GM19467 (cell line): Measurements from ENCODE around the gene IMPDH1.

Source experiments
- ATAC-seq: cut with Tn5 transposase; IDR thresholded peaks from one replicate; pipeline ENCODE4 v1.9.1; 2021; ENCODE audit warnings: mild to moderate bottlenecking, moderate library complexity; ENCODE audit not compliant: unreplicated experiment

IMPDH1 gene

DNA sequence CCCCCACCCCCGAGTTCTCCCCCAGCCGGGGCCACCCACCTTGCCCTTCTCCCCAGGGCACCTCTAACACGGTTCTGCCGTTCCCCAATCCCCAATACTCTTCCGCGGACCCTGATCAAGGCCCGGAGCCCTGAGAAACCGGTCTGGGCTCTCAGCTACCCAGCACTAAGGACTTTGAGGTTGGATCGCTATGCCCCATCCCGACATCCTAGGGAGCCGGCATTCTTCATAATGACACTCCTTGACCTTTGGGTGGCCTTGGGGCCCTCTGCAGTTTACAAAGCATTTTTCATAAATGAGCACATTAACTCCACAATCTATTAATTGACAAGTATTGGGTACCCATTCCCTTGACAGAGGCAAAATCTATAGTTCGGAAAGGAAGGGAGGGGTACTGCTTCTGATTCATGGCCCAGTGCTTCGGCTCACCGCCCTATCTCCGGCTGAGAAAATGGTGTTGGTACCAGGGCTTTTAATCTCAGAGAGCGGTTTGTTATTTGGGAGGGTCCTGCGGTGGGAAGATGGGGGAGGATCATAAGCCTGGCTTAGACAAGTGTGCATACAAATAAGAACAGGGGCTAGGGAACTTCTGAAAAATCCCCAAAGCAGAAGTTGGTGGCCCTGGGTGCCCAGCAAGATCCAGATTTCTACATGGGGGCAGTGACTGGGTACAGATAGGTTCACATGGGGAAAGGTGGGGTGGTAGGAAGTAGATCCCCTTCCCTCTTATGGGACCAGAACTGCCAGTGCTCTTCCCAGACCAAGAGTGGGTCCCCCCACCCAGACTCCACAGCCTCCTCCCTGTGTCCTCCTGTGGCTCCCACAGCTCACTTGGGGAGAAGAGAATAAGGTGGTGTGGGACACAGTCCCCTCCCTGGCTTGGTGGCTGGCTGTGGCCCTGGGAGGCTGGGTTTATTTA is 3.2 kb downstream of the IMPDH1 start:
- ATAC-seq = no peak

DNA sequence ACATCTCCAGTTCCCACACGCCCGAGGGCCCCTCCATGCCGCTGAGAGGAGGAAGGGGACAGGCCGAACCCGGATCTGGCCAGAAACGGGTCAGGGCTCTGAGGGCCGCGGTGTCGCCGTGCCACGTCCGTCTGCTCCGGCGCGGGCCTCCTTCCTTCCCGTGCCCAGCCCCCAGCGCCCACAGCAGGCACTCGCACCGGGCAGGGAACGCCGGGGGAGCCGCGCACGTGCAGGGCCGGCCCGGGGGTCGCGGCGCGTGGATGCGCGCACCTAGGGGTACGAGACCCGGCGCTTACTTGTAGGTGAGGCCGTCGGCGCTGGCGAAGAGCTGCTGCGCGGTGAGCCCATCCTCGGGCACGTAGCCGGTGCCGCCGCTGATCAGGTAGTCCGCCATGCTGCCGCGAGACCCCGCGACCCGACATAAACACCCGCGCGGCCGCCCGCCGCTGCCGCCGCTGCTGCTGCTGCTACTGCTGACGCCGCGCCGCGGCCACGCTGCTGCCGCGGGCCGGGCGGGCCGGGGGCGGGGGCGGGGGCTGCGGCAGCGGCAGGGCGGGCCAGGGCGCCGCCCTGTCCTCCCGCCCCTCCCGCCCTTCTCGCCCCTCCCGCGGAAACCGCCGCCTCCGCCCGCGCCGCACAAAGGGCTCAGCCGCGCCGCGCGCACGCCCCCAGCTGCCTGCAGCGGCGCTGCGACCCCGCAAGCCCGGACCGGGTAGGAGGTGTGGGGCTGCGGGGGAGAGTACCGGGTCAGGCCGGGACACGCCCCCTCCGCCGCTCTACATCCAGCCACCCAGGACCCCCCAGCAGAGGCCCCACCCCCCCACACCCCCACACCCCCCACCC is 4.1 kb downstream of the IMPDH1 start:
- ATAC-seq = no peak

DNA sequence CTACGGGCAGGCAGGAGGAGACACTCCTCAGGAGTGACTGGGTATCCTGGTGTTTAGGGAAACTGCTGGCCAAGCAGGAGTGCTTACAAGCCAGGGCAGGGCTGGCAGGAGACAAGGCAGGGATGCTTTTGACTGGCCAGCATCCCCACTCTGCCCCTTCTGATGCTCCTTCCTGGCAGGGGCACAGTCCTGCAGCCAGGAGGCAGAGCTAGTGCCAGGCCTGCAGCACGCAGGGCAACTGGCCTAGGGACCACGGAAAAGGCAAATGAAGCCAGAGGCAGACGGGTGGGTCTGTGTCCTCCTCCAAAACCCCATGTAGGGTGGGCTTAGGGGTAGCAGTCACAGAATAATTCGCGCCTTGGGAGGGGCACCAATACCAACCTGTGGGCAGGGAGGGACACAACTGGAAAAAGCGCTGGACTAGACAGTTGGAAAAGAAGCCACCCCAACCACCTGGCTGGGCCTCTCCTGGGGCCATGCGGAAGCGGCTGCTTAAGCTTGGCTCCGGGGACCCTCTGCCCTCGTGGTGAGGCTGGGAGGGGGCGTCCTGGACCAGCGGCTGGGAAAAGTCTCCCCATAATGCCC is 4.8 kb downstream of the IMPDH1 start:
- no peak for ATAC-seq

DNA sequence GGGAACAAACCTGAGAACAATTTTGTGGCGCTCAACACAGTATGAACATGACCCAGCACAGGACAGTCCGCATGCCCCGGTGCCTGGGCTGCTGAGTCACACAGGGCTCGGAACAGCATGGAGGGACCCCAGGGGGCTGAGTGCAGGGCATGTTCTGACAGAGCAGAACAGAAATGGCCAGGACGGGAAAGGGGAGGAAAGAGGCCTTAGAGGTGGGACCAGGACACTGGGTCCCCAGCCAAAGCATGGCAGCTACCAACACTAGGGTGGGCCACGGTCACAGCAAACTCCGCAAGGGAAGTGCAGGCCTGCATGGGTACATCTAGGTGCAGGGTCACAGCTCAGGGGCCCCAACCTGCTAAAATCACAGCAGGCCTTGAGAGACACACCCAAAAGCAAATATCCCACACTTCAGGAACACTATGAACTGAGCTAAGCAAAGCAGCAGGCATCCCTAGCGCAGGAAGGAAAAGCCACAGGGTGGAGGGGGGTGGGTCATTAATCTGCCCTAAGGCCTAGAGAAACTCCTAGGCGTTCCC is 5.6 kb downstream of the IMPDH1 start:
- no peak for ATAC-seq

DNA sequence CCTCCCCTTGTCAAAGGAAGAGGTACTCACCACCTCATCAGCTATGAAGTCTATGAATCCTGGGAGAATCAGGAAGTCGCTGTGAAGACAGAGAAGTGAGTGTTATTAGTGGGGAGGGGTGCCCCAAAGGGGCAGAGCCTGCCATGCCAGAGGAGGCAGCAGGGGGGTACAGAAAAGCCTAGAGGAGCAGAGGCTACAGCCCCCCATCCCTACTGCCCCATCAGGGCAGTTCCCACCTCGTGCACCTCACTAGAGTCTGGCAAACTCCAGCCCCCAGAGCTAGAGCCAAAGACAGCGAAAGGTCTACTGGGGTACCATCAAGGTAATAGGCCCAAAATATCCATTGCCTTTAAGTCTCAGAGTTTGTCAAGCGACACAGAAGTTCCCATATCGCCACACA is 6.1 kb downstream of the IMPDH1 start:
- ATAC-seq = no peak

DNA sequence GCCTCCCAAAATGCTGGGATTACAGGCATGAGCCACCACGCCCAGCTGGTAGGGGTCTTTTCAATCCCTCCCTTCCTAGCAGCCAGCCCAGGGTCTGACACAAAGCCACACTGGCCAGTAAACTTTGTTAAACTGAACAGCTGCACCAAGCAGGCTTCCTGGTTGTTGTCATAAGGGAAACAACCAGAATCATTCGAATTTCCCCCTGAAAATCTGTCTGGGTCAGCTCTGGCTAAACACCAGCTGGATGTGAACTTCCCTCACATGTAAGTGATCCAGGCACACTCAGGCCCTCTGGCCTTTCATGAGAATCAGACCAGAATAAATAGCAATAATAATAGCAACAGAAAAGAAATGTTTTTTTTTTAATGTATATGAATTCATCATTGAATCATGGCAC is 7.4 kb downstream of the IMPDH1 start:
- ATAC-seq = no peak

DNA sequence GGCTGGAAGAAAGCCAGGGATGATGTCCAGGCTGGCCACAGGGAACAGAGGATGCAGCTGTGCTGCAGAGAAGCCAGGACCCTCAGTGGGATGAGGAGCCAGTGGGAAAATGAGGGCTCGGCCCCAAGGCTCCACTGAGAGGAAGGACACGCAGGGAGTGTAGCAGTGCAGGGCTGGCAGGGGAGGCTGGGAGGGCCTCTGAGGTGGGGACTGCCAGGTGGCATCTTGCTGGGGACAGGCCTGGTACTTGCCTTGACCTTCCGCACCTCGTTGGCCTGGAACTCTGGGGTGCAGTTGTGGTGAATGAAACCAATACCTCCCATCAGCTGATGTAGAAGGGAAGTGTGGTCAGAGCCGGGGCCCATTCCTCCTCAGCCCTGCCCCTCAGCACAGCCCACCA is 9.2 kb downstream of the IMPDH1 start:
- ATAC-seq = no peak

DNA sequence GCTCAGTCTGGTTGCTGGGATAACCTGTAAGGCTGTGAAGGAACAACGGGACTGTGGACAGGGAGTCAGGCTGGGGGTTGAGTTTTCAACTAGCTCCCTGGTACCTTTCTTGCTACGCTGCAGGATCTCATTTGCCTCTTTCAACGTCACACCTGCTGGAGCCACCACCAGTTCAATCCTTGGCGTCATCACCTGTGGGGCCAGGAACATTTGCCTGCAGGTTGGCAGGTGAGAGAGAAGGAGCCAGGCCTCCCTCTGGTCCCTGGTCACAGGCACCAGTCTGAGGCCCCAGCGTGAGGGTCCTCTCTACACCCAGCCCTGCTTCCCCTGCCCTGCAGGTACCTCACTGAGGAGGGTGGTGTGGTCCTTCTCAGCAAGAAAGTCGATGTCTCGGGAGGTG is 9.8 kb downstream of the IMPDH1 start:
- ATAC-seq = no peak

DNA sequence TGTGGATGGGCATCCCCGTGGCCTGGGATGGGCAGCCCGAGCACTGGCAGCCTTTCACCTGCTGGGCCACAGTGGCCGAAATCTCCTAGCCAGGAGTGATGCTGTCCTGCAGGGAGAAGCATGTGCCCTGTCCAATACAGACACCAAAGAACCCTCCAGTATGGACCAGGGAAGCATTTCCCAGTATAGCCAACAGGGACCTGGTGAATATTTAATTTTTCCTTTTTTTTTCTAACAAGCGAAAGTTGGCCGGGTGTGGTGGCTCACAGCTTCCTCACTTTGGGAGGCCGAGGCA is 11.0 kb downstream of the IMPDH1 start:
- no peak for ATAC-seq

DNA sequence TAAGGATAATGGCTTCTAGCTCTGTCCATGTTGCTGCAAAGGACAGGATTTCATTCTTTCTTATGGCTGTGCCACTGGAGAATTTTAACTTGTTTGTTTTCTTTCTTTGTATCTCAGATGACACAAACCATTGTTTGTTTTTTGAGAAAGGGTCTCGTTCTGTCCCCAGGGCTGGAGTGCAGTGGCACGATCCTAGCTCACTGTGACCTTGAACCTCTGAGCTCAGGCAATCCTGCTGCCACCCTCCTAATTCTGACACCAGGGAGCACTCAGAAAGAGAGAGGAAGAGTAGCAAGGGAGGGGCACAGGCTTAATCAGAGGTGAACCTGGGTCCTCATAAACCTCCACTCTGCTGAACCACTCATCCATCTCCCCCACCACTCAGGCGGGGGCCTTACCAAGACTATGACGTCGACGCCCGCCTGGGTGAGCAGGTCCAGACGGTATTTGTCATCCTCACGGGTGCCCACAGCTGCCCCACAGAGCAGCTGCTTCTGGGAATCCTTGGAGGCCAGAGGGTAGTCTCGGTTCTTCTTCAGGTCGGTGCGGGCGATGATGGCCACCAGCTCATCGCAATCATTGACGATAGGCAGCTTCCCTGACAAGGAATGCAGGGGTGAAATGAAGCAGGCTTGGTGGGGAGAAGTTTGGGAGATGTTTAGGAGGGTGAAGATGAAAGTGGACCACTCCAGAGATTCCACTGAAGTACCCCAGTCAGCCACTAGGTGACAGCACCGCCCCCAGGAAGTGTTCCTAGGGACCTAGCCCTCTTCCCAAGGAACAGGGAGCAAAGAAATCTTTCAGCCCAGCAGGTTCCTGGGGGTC is 11.6 kb downstream of the IMPDH1 start:
- ATAC-seq = no peak

DNA sequence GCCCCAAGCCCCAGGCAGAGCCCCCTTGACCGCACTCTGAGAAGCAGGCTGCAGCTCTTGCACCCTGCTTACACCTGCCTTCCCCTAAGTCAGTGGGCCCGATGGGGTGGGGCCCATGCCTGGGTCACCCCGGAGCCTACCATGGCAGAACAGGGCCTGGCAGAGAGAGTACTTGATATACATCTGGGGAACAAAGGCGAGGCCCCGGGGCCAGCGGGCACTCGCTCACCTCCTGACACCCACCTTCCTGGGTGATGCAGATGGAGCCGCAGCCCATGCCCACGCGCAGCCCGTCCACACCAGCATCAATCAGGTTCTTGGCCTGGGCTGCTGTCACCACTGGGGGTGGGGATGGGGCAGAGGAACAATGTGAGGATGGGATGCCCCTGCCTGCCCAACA is 13.4 kb downstream of the IMPDH1 start:
- no peak for ATAC-seq

DNA sequence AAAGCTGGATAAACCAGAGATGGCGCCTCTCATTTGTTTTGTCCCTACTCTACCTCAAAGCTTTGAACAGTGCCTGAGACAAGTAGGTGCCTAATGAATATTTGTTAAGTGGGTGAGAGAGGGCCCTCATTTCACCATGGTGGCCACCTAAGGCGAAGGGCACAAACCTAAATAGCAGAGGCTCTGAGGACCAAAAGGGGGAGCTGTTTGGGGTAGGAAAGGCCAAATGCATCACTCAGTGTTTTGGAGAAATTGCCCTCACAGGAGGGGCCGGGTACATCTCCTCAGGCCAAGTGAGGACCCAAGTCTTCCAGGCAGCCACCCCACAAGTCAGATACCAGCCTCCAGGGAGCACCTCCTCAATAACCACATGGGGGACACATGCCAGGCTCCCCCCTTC is 14.0 kb downstream of the IMPDH1 start:
- no peak for ATAC-seq

DNA sequence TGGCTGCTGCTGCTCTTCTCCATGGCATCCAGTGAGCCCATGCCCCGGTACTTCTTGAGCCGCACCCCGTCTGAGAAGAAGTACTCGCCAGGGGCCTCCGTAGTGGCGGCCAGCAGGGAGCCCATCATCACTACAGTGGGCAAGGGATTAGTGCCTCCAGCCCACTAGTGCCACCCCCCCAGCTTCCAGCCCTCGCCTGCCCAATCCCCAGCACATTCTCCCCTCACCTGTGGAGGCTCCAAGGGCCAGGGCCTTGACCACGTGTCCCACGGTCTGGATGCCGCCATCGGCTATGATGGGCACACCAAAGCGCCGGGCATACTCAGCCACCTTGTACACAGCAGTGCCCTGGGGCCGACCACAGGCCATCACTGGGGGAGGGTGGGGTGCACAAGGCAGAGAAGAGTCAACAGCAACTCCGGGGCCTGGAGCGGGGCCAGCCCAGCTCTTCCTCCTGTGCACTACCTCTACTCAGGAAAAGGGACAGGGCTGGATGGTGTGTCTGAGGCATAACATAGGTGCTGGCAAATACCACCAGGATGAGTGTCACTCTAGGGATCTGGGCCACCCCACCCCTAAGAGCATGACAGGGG is 14.8 kb downstream of the IMPDH1 start:
- no peak for ATAC-seq

DNA sequence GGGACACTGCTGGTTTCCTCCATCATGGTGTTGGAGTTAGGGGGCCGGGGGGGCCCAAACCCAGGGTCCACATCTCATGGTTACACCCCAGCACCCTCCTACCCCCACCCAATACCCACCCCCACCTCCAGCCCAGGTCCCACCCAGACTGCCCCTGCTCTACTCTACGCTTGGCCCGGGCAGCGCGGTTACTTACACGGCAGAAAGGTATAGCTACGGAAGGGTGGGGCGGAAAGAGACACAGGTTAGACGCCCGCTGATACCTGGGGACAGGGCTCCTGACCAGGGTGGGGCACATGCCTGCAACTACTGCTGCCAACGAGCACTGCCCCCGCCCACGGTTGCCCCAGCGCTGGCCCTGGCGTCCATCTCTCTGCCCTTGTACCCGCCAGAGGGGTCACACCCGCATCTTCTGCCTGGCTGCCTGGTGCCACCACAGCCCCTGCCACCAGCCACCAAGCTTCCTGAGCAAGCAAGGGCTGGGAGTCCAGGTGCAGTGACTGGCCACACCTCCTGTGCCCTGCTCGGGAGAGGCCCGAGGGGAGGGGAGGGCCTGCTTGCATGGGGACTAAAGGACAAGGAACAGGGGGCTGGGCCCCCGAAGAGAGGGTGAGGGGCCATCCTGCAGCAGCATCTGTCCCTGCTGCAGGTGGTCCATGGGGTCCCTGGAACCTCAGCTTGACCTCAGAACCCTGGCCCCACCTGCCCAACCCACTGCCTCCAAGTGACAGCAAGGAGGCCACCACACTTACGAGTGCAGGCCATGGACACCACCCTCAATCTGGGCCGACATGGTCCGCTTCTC is 16.1 kb downstream of the IMPDH1 start:
- ATAC-seq = no peak

DNA sequence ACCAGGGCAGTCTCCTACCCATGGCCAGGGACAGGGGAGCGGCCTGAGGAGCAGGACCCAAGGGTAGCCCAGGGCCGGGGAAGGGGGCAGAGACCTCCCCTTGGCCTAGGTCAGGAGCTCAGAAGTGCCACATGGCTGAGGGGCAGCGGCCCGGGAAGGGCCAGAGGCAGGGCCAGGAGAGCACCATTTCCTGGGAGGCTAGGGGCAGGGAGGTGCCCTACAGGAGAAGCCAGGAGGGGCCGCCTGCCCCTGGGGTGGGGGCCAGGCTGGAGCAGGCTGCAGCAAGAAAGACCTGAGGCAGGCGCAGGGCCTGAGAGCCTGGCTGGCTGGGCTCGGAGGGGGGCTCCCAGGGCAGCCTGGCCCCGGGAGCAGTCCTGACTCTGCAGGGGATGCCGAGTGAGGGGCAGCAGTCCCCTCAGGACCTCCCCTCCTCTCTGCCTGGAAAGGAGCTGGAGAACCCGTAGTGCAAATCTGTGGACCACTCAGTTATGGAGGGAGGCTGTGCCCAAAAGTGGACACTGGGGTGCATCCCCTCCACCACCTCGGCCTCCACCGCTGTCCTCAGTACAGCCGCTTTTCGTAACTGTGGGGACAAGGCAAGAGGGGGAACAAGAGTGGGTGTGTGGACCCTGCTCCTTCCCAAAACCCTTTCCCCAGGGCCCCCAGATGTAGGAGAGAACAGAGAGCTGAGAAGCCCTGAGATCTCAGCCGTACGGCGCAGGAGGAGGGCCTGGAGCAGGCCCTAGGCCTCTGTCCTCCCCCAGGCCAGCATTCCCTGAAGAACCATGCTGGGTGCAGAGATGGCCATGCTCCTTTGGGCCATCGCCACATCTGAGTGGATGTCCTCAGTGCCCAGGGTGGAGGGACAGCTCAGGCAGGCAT is 17.1 kb downstream of the IMPDH1 start:
- ATAC-seq = no peak

DNA sequence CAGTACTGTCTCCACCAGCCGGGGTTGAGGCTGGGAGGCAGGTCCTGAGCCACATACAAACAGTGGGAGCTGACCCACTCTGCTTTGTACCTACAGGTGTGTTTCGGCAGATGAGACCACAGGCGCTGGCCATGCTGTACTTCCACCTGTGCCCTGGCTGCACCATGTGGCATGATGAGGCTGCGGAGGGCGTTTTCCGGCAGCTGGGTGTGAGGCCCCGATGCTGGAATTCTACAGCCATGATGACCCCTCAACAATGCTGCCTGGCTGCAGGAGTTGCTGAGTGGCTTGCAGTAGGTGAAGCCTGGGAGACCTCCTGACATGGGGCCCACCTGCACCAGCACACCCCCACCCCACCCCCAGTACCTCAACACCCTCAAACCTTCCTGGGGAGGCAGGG is 18.0 kb downstream of the IMPDH1 start:
- ATAC-seq = no peak

DNA sequence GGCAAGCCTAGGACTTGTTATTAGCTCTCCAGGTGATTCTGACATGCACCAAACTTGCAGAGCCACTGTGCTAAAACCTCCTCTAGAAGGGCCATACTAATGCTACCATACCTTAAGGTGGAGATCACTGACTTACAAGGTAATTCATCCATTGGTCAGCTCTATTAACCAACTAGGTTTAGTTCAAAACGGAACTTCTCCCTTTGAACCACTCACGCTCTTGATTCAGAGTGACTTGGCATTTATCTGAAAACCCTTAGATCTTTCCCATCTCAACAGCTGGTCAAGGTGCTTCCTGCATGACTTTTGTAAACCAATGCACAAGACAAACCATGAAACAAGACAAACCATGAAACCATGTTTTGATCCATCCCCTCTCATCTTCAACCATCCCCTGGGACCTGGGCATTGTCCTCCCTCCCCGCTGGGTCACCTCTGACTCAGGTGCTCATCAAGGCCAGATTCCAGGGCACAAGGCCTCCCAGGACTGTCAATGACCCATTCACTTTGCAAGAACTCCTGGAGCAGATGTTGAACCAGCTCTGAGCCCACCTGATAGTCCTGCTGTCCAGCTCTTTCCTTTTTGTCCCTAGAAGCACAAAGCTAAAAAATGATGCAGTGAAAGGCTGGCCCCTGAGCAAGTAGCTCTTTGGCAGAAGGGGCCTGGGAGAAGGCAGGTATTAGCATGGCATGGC is 18.8 kb downstream of the IMPDH1 start:
- ATAC-seq = no peak
